HG03558 (cell line): ENCODE data around the gene NUTM1.

Source experiments
- ATAC-seq: cut with Tn5 transposase; IDR thresholded peaks from one replicate; pipeline ENCODE4 v1.9.1; 2021; ENCODE audit warnings: moderate number of reproducible peaks; ENCODE audit not compliant: unreplicated experiment; ENCODE audit errors: extremely low read depth

NUTM1 gene, protein sequence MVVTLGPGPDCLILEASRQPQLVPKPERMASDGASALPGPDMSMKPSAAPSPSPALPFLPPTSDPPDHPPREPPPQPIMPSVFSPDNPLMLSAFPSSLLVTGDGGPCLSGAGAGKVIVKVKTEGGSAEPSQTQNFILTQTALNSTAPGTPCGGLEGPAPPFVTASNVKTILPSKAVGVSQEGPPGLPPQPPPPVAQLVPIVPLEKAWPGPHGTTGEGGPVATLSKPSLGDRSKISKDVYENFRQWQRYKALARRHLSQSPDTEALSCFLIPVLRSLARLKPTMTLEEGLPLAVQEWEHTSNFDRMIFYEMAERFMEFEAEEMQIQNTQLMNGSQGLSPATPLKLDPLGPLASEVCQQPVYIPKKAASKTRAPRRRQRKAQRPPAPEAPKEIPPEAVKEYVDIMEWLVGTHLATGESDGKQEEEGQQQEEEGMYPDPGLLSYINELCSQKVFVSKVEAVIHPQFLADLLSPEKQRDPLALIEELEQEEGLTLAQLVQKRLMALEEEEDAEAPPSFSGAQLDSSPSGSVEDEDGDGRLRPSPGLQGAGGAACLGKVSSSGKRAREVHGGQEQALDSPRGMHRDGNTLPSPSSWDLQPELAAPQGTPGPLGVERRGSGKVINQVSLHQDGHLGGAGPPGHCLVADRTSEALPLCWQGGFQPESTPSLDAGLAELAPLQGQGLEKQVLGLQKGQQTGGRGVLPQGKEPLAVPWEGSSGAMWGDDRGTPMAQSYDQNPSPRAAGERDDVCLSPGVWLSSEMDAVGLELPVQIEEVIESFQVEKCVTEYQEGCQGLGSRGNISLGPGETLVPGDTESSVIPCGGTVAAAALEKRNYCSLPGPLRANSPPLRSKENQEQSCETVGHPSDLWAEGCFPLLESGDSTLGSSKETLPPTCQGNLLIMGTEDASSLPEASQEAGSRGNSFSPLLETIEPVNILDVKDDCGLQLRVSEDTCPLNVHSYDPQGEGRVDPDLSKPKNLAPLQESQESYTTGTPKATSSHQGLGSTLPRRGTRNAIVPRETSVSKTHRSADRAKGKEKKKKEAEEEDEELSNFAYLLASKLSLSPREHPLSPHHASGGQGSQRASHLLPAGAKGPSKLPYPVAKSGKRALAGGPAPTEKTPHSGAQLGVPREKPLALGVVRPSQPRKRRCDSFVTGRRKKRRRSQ

DNA sequence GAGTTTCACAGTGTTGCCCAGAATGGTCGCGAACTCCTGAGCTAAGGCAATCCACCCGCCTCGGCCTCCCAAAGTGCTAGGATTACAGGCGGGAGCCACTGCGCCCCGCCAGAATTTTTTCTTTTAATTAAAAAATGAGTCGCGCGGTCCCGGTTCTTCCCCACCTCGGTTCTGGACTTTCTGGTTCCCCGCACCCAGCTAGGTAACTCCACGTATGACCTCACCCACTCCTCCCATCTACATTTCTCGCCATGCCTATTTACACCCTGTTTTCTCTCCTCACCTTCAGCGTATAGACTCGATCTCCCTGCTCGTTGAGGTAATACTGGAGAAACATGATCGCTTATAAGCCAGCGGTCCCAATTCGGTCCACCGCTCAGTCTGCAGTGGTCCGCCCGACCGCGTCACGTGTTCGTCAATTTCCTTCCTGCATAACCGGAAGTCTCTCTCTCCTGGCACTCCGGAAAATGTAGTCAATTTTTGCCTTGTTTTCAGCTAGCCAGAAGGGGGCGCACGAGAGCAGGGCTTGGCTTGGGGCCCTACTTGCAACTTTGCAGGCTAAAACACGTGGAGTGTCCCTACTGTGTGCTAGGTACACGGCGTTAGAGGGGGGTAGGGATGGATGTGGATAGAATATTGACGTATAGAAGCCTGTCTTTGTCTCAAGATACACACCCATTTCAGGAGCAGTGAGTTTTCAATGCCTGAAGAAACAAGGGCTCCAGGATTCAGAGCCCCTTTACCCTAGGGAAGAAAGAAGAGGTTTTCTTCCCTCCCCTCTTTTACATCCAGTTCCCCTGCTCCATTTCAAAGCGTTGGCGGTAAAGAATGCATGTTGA lies at the start of gene NUTM1, which contains the start of gene NOP10:
NUTM1 (plus strand) TSS at position 579 of the 839 bp plus-strand sequence. CDS start 382 bp downstream, outside the sequence.
NOP10 (minus strand) TSS at position 400 of the 839 bp plus-strand sequence; CDS start at position 337, 63 bp downstream.
- ATAC-seq: peak; percentile 76

- no peak for ATAC-seq
These were observed 46.1 kb upstream of the NUTM1 start for GRCh38 chr15:34297059-34297458.

DNA sequence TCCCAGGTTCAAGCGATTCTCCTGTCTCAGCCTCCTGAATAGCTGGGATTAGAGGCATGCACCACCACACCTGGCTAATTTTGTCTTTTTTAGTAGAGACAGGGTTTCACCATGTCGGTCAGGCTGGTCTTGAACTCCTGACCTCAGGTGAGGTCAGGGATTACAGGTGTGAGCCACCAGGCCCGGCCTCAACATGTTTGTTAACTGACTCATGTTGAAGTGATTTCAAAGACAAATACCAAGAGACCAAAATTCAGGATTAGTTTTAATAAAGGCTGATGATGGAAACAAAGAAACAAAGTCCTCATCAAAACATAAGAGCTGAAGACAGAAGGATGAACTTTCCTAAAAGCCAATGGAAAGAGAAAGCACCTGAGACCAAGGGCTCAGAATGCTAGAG lies 42.1 kb upstream of the NUTM1 start:
- no peak for ATAC-seq

GRCh38 chr15:34304613-34305012 lies 38.5 kb upstream of the NUTM1 start:
- no peak for ATAC-seq

DNA sequence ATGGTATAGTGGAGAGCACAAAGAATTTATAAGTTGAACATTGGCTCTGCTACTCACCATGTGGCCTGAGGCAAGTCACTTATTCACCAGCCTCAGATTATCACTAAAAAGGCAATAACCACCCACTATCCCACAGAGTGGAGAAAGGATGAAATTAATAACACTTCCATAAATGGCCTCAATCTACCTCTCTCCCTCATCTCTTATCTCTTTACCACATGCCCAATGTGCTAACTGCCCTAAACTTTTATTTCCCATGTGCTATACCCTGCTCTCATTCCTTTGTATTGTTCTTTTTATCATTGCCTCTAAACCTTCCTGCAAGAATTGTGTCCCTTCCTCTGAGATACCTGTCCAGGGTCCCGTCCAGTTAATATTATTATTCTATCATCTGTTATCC lies 31.6 kb upstream of the NUTM1 start:
- ATAC-seq: no peak

- no peak for ATAC-seq
These were observed 28.3 kb upstream of the NUTM1 start for GRCh38 chr15:34314491-34315490.

- no peak for ATAC-seq
These were observed 24.6 kb upstream of the NUTM1 start for GRCh38 chr15:34318277-34319079.

- no peak for ATAC-seq
These were observed 19.9 kb upstream of the NUTM1 start for GRCh38 chr15:34323217-34323616.

DNA sequence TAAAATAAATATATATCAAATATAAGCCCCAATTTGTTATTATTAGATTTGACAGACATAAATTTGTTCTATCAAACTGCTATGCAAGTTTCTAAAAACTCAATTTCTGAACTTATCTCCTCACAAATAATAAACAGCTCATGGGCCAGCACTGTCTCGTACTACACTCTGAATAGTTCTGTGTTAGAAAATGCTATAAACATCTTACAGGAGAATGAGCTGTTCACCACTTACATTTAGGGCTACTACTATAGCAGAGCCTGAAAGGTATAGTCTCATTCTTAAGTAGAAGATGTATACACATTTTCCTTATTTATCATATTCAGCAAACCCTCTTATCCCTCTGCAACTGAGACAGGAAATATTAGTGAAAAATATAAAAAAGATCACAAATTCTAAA lies 18.2 kb upstream of the NUTM1 start:
- no peak for ATAC-seq

DNA sequence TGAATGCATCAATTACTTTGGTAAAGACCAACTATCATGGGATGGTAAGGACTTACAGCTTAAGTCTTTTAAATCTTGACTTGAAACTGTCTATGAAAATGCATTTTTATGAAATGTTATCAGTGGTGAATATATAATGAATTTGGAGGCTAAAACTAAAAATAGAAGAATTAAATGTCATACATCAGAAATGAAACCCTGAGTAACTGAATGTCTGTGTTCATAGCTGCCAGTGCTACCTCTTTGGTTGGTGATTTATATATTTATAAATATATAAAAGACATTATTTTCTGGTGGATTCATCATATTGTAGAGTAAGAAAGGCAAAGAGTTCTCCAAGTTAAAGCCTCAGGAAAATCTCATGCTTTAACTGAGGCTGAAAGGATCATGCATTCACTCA lies 17.7 kb upstream of the NUTM1 start:
- ATAC-seq: no peak

DNA sequence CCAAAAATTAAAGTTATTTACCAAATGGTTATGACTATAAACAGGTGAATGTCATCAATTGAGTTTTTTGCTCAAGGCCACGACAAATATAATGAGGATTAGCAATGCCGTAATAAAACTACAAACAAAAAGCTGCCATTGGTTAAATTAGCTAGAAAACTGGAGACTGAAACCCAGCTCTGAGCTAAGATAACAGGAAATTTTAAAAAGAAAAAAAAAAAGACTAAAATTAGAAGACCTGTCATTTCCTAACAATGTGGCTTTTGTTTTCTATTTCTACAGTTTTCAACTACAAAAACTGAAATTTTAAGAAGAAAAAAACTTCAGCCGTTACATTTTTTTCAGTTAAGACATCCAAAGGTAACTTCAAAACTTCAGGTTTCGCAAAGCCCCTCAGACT lies 15.2 kb upstream of the NUTM1 start:
- ATAC-seq: no peak

DNA sequence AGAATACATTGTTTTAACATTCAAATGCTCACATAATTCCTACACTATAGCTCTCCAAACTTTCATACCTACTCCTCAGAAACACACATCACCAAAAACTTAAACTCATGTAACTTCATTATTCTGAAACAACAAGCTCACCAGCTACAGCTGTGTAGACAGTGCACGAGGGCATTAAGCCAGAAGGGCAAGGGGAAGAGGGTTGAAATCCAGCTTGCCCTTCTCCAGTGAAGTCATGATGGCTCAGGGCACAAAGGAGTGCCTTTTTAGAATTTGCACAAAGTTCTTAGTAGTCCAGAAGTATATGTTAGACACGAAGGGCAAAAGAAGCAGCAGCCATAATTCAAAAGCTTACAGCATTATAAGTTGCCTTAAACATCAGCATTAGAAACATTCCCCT lies 14.1 kb upstream of the NUTM1 start:
- no peak for ATAC-seq

DNA sequence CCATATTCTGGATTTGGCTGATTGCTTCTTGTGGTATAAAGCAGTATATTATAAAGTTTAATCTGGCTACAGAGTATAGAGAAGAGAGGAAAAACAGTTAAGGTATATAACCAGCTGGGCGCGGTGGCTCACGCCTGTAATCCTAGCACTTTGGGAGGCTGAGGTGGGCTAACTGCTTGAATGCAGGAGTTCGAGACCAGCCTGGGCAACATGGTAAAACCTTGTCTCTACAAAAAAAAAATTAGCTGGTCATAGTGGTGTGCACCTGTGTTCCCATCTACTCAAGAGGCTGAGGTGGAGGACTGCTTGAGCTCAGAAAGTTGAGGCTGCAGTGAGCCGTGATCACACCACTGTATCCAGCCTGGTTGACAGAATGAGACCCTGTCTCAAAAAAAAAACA lies 12.8 kb upstream of the NUTM1 start:
- ATAC-seq: no peak

GRCh38 chr15:34331809-34332208 lies 11.3 kb upstream of the NUTM1 start:
- no peak for ATAC-seq

GRCh38 chr15:34332553-34333120 lies 10.5 kb upstream of the NUTM1 start:
- no peak for ATAC-seq

DNA sequence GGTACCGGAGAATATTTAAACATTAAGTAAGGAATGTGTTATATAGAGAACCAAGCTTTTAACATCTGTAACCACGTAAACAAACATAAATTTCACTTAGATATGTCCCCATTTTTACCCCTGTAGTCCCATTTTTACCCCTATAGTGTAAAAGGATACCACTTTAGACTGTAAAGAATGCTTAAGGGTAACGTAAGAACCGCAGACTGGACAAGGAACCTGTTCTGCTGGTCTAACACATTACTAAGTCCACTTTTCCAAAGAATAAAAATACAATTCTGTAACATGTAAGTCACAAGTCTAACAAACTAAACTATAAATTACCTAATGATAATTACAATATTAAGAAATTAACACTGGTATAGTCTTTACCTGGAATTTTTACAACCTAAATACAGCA lies 8.4 kb upstream of the NUTM1 start:
- no peak for ATAC-seq
